Naive thymus-derived CD4-positive, alpha-beta T cell (primary cell): Measurements from ENCODE around the gene SLC37A1. TPM values are rescaled to one million over a fixed set of nuclear protein-coding genes. Genes with fewer than 3 reads are reported as not detected.

Experiments used
- ATAC-seq: fragments of 150-1000 bp; cut with Tn5 transposase; 2 replicates; pipeline ENCODE4 v1.10.0; 2021; ENCODE audit warnings: mild to moderate bottlenecking, moderate library complexity
- CTCF ChIA-PET: fragments of 350-600 bp; sonication (Branson Sonifier 250); formaldehyde crosslinking; loops from one replicate; lab custom pipeline; 2021; ENCODE audit warnings: antibody characterized with exemption; lab: Charles Lee
- POLR2A ChIA-PET: fragments of 350-600 bp; sonication (Branson Sonifier 250); formaldehyde crosslinking; loops from one replicate; lab custom pipeline; 2021; ENCODE audit warnings: antibody characterized with exemption, inconsistent platforms; lab: Charles Lee
- DNase-seq, 9 donors: peaks; one replicate each; pipeline versions ENCODE4 v3.0.0 to v3.0.0-alpha.2; 2020 to 2022; ENCODE audit warnings: mixed read lengths in 1 of 9
- H3K27ac ChIP-seq: one replicate; pipeline ENCODE4 v1.7.0; 2013; ENCODE audit warnings: mild to moderate bottlenecking, low read depth, low read length, moderate library complexity
- H3K27me3 ChIP-seq, 2 donors: one replicate each; pipeline ENCODE4 v1.7.0; 2013; ENCODE audit warnings: low read length in 2 of 2, mild to moderate bottlenecking in 2 of 2, moderate library complexity in 2 of 2; ENCODE audit not compliant: control insufficient read depth in 2 of 2, insufficient read depth in 2 of 2
- H3K36me3 ChIP-seq, 3 experiments: 1 replicate in 2 of 3; 2 replicates in 1 of 3; pipeline ENCODE4 v1.7.0; 2013; ENCODE audit warnings: low read length in 3 of 3, mild to moderate bottlenecking in 3 of 3, moderate library complexity in 1 of 3; ENCODE audit not compliant: insufficient read depth in 3 of 3, control insufficient read depth in 2 of 3
- H3K4me1 ChIP-seq, 2 donors: one replicate each; pipeline ENCODE4 v1.7.0; 2013; ENCODE audit warnings: low read length in 2 of 2, mild to moderate bottlenecking in 2 of 2, moderate library complexity in 1 of 2; ENCODE audit not compliant: control insufficient read depth in 2 of 2, insufficient read depth in 2 of 2
- H3K4me3 ChIP-seq: 2 replicates; pipeline ENCODE4 v1.7.0; 2013; ENCODE audit warnings: mild to moderate bottlenecking, low read length
- H3K9me3 ChIP-seq, 3 experiments: 1 replicate in 2 of 3; 2 replicates in 1 of 3; pipeline ENCODE4 v1.7.0; 2013; ENCODE audit warnings: low read length in 3 of 3; ENCODE audit not compliant: control insufficient read depth in 2 of 3
- H3K27ac Mint-ChIP-seq, 9 donors: one replicate each; pipeline ENCODE4 v1.8.0; 2020 to 2022; ENCODE audit warnings: mixed read lengths in 9 of 9, mild to moderate bottlenecking in 8 of 9, moderate library complexity in 5 of 9, inconsistent platforms in 2 of 9
- H3K27me3 Mint-ChIP-seq, 5 donors: one replicate each; pipeline ENCODE4 v1.8.0; 2021 to 2022; ENCODE audit warnings: mixed read lengths in 5 of 5, mild to moderate bottlenecking in 1 of 5
- H3K36me3 Mint-ChIP-seq, 5 donors: one replicate each; pipeline ENCODE4 v1.8.0; 2020 to 2022; ENCODE audit warnings: mixed read lengths in 5 of 5, mild to moderate bottlenecking in 3 of 5, inconsistent platforms in 1 of 5
- H3K4me1 Mint-ChIP-seq, 7 donors: one replicate each; pipeline ENCODE4 v1.8.0; 2020 to 2022; ENCODE audit warnings: mixed read lengths in 7 of 7, mild to moderate bottlenecking in 3 of 7, inconsistent platforms in 1 of 7
- H3K4me3 Mint-ChIP-seq, 10 donors: one replicate each; pipeline ENCODE4 v1.8.0; 2020 to 2022; ENCODE audit warnings: mild to moderate bottlenecking in 10 of 10, mixed read lengths in 10 of 10, moderate library complexity in 6 of 10, inconsistent platforms in 2 of 10
- H3K9me3 Mint-ChIP-seq, 11 donors: one replicate each; pipeline ENCODE4 v1.8.0; 2020 to 2022; ENCODE audit warnings: mixed read lengths in 11 of 11, mild to moderate bottlenecking in 4 of 11, inconsistent platforms in 1 of 11, moderate library complexity in 1 of 11
- intact Hi-C, 2 donors: fragments of 100-400 bp; cut with micrococcal nuclease; formaldehyde crosslinking; loops; one replicate each; pipeline ENCODE4 v1.15.1; 2023
- polyA plus RNA-seq, 2 donors: library from polyadenylated mRNA; unstranded; fragments of 300-500 nt; fragmentation: Illumina TruSeq; gene quantifications; one replicate each; pipeline ENCODE4 v1.2.3, GENCODE V29; 2021
- total RNA-seq, 6 experiments: library from RNA in 5 of 6; stranded (reverse) in 5 of 6; gene quantifications; 1 replicate in 5 of 6; 2 replicates in 1 of 6; pipeline ENCODE4 v1.2.3 and lab custom pipeline; 2021 to 2026

SLC37A1 gene
- total and polyA plus RNA-seq, 7 experiments from 2014 or later: 4.4 to 23.2 (median 15.8) TPM

DNA sequence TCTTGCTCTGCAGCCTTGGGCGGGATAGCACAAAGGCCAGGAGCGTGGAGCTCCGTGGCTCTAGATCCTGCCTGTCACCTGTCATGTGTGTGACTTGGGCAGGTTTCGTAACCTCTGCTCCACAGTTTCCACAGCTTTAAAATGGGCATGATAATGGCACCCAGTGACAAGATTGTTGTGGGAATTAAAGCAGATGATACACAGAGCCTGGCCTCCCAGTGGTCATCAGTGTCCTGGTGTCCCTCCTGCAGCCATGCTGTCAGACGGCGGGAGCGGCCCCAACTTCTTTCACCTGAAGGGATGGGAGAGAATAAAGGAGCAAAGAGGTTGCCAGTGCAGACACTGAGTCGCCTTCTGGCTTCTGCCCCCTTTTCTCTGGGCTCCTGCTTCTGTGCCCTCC is 61.5 kb downstream of the SLC37A1 start:
- no peak overlapping the region for H3K4me3 ChIP-seq
- no peak for DNase-seq
- ChIA-PET CTCF (interaction anchor here (0.6 kb wide), 1 partner anchor 243 kb away, joined by 3 read pairs; no protein-coding TSS in a partner anchor), POLR2A (interaction anchor here (0.6 to 0.9 kb wide), 2 partner anchors 218 to 219 kb away, joined by 3 read pairs; no protein-coding TSS in a partner anchor)
- Mint-ChIP-seq H3K27me3 (no peaks in the 10 kb centered on the region), H3K36me3 (peaks cover 24 to 66% (median 50%) of the 10 kb centered on the region in 5 donors), H3K9me3 (peaks cover 0 to 14% (median 7%) of the 10 kb centered on the region in 11 donors), H3K4me1 (peaks cover 0 to 5% (median 0%) of the 10 kb centered on the region in 7 donors), H3K27ac (peak overlapping the region in 1 of 9 donors; percentile 69), H3K4me3 (no peak overlapping the region)
- no peaks in the 10 kb centered on the region for H3K4me1 ChIP-seq
- H3K27me3 ChIP-seq: no peaks in the 10 kb centered on the region
- ATAC-seq: no peak
- H3K36me3 ChIP-seq: peaks cover 0 to 32% (median 0%) of the 10 kb centered on the region in 3 experiments
- H3K9me3 ChIP-seq: no peaks in the 10 kb centered on the region
- no peak overlapping the region for H3K27ac ChIP-seq
- intact Hi-C loops: no loop called here

DNA sequence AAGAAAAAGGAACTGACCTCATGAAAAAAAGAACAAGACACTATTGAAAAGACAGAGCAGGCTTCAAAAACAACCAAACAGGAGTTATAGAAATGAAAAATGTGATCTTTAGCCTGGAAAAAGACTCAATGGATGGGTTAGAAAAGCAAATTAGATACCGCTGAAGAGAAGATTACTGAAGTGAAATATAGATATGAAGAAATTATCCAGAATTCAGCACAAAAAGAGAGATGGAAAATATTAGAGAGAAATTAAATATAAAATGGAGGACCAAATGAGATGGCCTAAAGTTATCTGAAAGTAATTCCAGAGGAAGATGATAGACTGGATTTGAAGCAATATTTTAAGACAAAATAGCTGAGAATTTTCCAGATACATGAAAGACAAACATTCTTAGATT is 63.0 kb downstream of the SLC37A1 start:
- Mint-ChIP-seq H3K4me1 (peaks cover 0 to 5% (median 0%) of the 10 kb centered on the region in 7 donors), H3K27ac (peak overlapping the region in 1 of 9 donors; percentile 69), H3K36me3 (peaks cover 24 to 55% (median 46%) of the 10 kb centered on the region in 5 donors), H3K4me3 (no peak overlapping the region), H3K27me3 (no peaks in the 10 kb centered on the region), H3K9me3 (peaks cover 0 to 14% (median 7%) of the 10 kb centered on the region in 11 donors)
- ATAC-seq: no peak
- CTCF ChIA-PET: no interaction called here
- Histone ChIP-seq H3K4me1 (no peaks in the 10 kb centered on the region), H3K9me3 (no peaks in the 10 kb centered on the region), H3K27ac (no peak overlapping the region), H3K4me3 (no peak overlapping the region), H3K27me3 (no peaks in the 10 kb centered on the region), H3K36me3 (peaks cover 0 to 20% (median 0%) of the 10 kb centered on the region in 3 experiments)
- POLR2A ChIA-PET: no interaction called here
- intact Hi-C loops: no loop called here
- no peak for DNase-seq

DNA sequence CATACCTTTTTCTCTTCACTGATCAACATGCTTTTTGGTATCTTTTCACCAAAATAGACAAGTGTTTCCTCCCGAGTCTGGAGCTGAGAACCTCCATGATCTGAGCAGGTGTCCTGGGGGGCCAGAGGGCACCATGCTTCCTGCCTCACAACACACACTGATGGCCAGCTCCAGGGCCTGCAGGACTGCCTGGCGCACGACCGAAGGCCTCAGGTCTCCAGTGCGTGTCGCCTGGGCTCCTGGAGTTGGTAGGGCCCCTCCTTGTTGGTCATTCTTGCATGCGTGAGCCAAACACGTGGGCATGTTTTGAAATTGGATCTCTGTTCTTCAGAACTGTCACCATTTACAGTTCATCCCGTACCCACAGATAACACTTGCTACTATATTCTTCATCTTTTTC is 64.4 kb downstream of the SLC37A1 start:
- peaks cover 0 to 11% (median 0%) of the 10 kb centered on the region in 3 experiments for H3K36me3 ChIP-seq
- no peaks in the 10 kb centered on the region for H3K27me3 Mint-ChIP-seq
- ChIA-PET POLR2A (no interaction called here), CTCF (no interaction called here)
- no peak overlapping the region for H3K27ac Mint-ChIP-seq
- H3K4me1 Mint-ChIP-seq: peaks cover 0 to 5% (median 0%) of the 10 kb centered on the region in 7 donors
- H3K4me3 Mint-ChIP-seq: no peak overlapping the region
- H3K9me3 Mint-ChIP-seq: peaks cover 0 to 14% (median 7%) of the 10 kb centered on the region in 11 donors
- no peaks in the 10 kb centered on the region for H3K4me1 ChIP-seq
- no peak overlapping the region for H3K4me3 ChIP-seq
- DNase-seq (no peak), ATAC-seq (no peak)
- intact Hi-C loops: no loop called here
- H3K36me3 Mint-ChIP-seq: peaks cover 18 to 46% (median 39%) of the 10 kb centered on the region in 5 donors
- H3K27me3 ChIP-seq: no peaks in the 10 kb centered on the region
- no peaks in the 10 kb centered on the region for H3K9me3 ChIP-seq
- H3K27ac ChIP-seq: no peak overlapping the region

- H3K4me1 Mint-ChIP-seq: peaks cover 0 to 5% (median 0%) of the 10 kb centered on the region in 7 donors
- CTCF ChIA-PET: interaction anchor here (0.6 kb wide), 1 partner anchor 1473 kb away, joined by 4 read pairs; no protein-coding TSS in a partner anchor
- peak overlapping the region in 1 of 10 donors; percentile 56 for H3K4me3 Mint-ChIP-seq
- peaks cover 0 to 14% (median 7%) of the 10 kb centered on the region in 11 donors for H3K9me3 Mint-ChIP-seq
- no peaks in the 10 kb centered on the region for H3K4me1 ChIP-seq
- peaks cover 15 to 38% (median 33%) of the 10 kb centered on the region in 5 donors for H3K36me3 Mint-ChIP-seq
- no peaks in the 10 kb centered on the region for H3K27me3 Mint-ChIP-seq
- H3K4me3 ChIP-seq: no peak overlapping the region
- no peak overlapping the region for H3K27ac Mint-ChIP-seq
- no peak overlapping the region for H3K27ac ChIP-seq
- intact Hi-C loops: no loop called here
- DNase-seq: no peak
- peaks cover 0 to 8% (median 0%) of the 10 kb centered on the region in 3 experiments for H3K36me3 ChIP-seq
- no peak for ATAC-seq
- no peaks in the 10 kb centered on the region for H3K27me3 ChIP-seq
- no peaks in the 10 kb centered on the region for H3K9me3 ChIP-seq
- POLR2A ChIA-PET: no interaction called here
Measured at GRCh38 chr21:42578761-42579415, 65.2 kb downstream of the SLC37A1 start.

DNA sequence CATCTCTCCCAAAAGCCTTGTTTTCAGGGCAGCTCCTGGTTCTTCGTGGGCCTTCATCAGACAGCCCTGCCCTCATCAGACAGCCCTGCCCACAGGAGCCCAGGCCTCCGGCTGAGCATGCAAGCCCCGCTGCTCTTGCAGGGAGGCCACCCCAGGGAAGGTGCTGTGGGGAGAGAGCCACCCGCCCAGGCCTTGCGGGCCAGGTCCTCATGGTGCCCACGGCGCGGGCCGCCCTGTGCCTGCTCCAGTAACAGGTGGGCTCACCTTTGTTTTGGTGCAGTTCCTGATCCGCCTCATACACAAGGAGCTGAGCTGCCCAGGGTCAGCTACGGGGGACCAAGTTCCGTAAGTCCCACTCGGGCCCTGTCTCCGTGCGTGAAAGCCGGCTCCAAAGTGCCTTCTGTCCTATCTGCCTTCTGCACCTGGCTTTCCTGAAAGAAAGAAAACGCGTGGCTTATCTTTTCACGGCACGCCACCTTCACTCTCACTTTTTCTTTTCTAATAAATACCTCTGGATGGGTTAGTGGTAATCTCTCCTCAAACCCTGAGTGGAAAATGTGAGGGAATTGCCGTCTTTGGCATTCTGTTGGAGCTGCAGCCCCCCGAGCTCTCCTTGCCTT is 65.9 kb downstream of the SLC37A1 start:
- H3K4me3 Mint-ChIP-seq: peak overlapping the region in 1 of 10 donors; percentile 56
- Histone ChIP-seq H3K27ac (no peak overlapping the region), H3K4me1 (no peaks in the 10 kb centered on the region), H3K9me3 (no peaks in the 10 kb centered on the region), H3K27me3 (no peaks in the 10 kb centered on the region), H3K36me3 (peaks cover 0 to 8% (median 0%) of the 10 kb centered on the region in 3 experiments), H3K4me3 (no peak overlapping the region)
- no peak for DNase-seq
- ChIA-PET CTCF (interaction anchor here (0.6 kb wide), 1 partner anchor 1472 kb away, joined by 4 read pairs; no protein-coding TSS in a partner anchor), POLR2A (no interaction called here)
- H3K36me3 Mint-ChIP-seq: peaks cover 15 to 37% (median 32%) of the 10 kb centered on the region in 5 donors
- peaks cover 0 to 5% (median 0%) of the 10 kb centered on the region in 7 donors for H3K4me1 Mint-ChIP-seq
- H3K9me3 Mint-ChIP-seq: peaks cover 0 to 14% (median 7%) of the 10 kb centered on the region in 11 donors
- H3K27me3 Mint-ChIP-seq: no peaks in the 10 kb centered on the region
- H3K27ac Mint-ChIP-seq: no peak overlapping the region
- intact Hi-C loops: no loop called here
- ATAC-seq: no peak

GRCh38 chr21:42580076-42580792 is 66.6 kb downstream of the SLC37A1 start:
- H3K27ac Mint-ChIP-seq: no peak overlapping the region
- H3K9me3 Mint-ChIP-seq: peaks cover 0 to 14% (median 7%) of the 10 kb centered on the region in 11 donors
- POLR2A ChIA-PET: no interaction called here
- DNase-seq: no peak
- CTCF ChIA-PET: no interaction called here
- peaks cover 0 to 5% (median 2%) of the 10 kb centered on the region in 7 donors for H3K4me1 Mint-ChIP-seq
- intact Hi-C loops: no loop called here
- Histone ChIP-seq H3K4me1 (no peaks in the 10 kb centered on the region), H3K27ac (no peak overlapping the region), H3K9me3 (no peaks in the 10 kb centered on the region), H3K27me3 (no peaks in the 10 kb centered on the region), H3K36me3 (peaks cover 0 to 5% (median 0%) of the 10 kb centered on the region in 3 experiments), H3K4me3 (no peak overlapping the region)
- ATAC-seq: no peak
- no peak overlapping the region for H3K4me3 Mint-ChIP-seq
- H3K27me3 Mint-ChIP-seq: no peaks in the 10 kb centered on the region
- peaks cover 15 to 32% (median 27%) of the 10 kb centered on the region in 5 donors for H3K36me3 Mint-ChIP-seq
